IMR-90 (cell line): ENCODE results near the gene GRID2IP. TPM values are rescaled to one million over a fixed set of nuclear protein-coding genes. Genes with fewer than 3 reads are reported as not detected.

Experiments used
- ATAC-seq: fragments of 200-7000 bp; cut with Tn5 transposase; 2 replicates; pipeline ENCODE4 v1.9.1; 2020; ENCODE audit warnings: low read depth, mild to moderate bottlenecking, moderate library complexity
- BruUV-seq: library from RNA; stranded (reverse); fragments of 400-500 nt; replicated peaks from 2 replicates; lab custom pipeline; 2021; lab: Mats Ljungman, UMichigan
- CTCF ChIA-PET: fragments of 300-600 bp; formaldehyde crosslinking; extraction: SDS; loops from one replicate; lab custom pipeline; 2021; ENCODE audit warnings: antibody characterized with exemption; lab: Yijun Ruan, JAX
- POLR2A ChIA-PET: fragments of 300-600 bp; sonication (Branson Sonifier 250); formaldehyde crosslinking; loops from one replicate; lab custom pipeline; 2022; ENCODE audit warnings: antibody characterized with exemption; ENCODE audit not compliant: unreplicated experiment; lab: Charles Lee
- DNase-seq: peaks from one replicate; pipeline ENCODE4 v3.0.0; 2013
- H2AFZ ChIP-seq: replicated peaks from 2 replicates; pipeline ENCODE3; 2013; ENCODE audit warnings: low read length, mild to moderate bottlenecking; ENCODE audit not compliant: poor library complexity
- H2AK5ac ChIP-seq: 2 replicates; pipeline ENCODE4 v1.6.1; 2013; ENCODE audit warnings: low read depth, low read length, inconsistent platforms
- H2AK9ac ChIP-seq: replicated peaks from 2 replicates; pipeline ENCODE3; 2013; ENCODE audit warnings: mild to moderate bottlenecking, low read depth, low read length, moderate library complexity; ENCODE audit not compliant: poor library complexity
- H2BK120ac ChIP-seq: 2 replicates; pipeline ENCODE4 v1.6.1; 2013; ENCODE audit warnings: low read depth, low read length, inconsistent platforms
- H2BK15ac ChIP-seq: 3 replicates; pipeline ENCODE4 v1.6.1; 2013; ENCODE audit warnings: low read depth, low read length, inconsistent platforms
- H2BK20ac ChIP-seq: 2 replicates; pipeline ENCODE4 v1.6.1; 2013; ENCODE audit warnings: low read depth, mild to moderate bottlenecking, inconsistent platforms, low read length, moderate library complexity
- H2BK5ac ChIP-seq: 2 replicates; pipeline ENCODE4 v1.6.1; 2013; ENCODE audit warnings: mild to moderate bottlenecking, low read depth, low read length, inconsistent platforms; ENCODE audit not compliant: poor library complexity, severe bottlenecking
- H3K14ac ChIP-seq: replicated peaks from 2 replicates; pipeline ENCODE4 v1.6.1; 2013; ENCODE audit warnings: low read depth, low read length, inconsistent platforms
- H3K18ac ChIP-seq: 2 replicates; pipeline ENCODE4 v1.6.1; 2013; ENCODE audit warnings: low read depth, low read length, control low read depth
- H3K23ac ChIP-seq: 2 replicates; pipeline ENCODE4 v1.6.1; 2013; ENCODE audit warnings: low read depth, low read length, inconsistent platforms
- H3K27ac ChIP-seq: 2 replicates; pipeline ENCODE4 v1.5.1; 2013; ENCODE audit warnings: mild to moderate bottlenecking, control low read depth, low read length; ENCODE audit not compliant: insufficient read depth
- H3K27me3 ChIP-seq: 2 replicates; pipeline ENCODE4 v1.6.1; 2013; ENCODE audit warnings: low read length; ENCODE audit not compliant: control insufficient read depth, insufficient read depth
- H3K36me3 ChIP-seq: 2 replicates; pipeline ENCODE4 v1.6.1; 2013; ENCODE audit warnings: low read length, mixed read lengths; ENCODE audit not compliant: control insufficient read depth, insufficient read depth
- H3K4ac ChIP-seq: 2 replicates; pipeline ENCODE4 v1.6.1; 2013; ENCODE audit warnings: low read depth, low read length, inconsistent platforms
- H3K4me1 ChIP-seq: 2 replicates; pipeline ENCODE4 v1.6.1; 2013; ENCODE audit warnings: low read length, mixed read lengths; ENCODE audit not compliant: control insufficient read depth, insufficient read depth
- H3K4me2 ChIP-seq: 2 replicates; pipeline ENCODE4 v1.6.1; 2013; ENCODE audit warnings: low read depth, mild to moderate bottlenecking, control low read depth, low read length, moderate library complexity
- H3K4me3 ChIP-seq: 2 replicates; pipeline ENCODE4 v1.5.1; 2013; ENCODE audit warnings: low read depth, mild to moderate bottlenecking, control low read depth, low read length, moderate library complexity; ENCODE audit not compliant: insufficient read depth
- H3K56ac ChIP-seq: 2 replicates; pipeline ENCODE4 v1.6.1; 2013; ENCODE audit warnings: low read length, inconsistent platforms; ENCODE audit not compliant: insufficient read depth; ENCODE audit errors: extremely low read depth
- H3K79me1 ChIP-seq, 2 experiments: 2 replicates each; pipeline ENCODE4 v1.6.1; 2013; ENCODE audit warnings: low read length in 2 of 2, inconsistent platforms in 1 of 2, low read depth in 1 of 2
- H3K9ac ChIP-seq: 2 replicates; pipeline ENCODE4 v1.6.1; 2013; ENCODE audit warnings: low read depth, low read length, control low read depth
- H3K9me1 ChIP-seq: 2 replicates; pipeline ENCODE4 v1.6.1; 2013; ENCODE audit warnings: low read length, inconsistent platforms; ENCODE audit not compliant: insufficient read depth
- H3K9me3 ChIP-seq: 2 replicates; pipeline ENCODE4 v1.6.1; 2013; ENCODE audit warnings: low read length; ENCODE audit not compliant: control insufficient read depth, insufficient read depth
- H4K20me1 ChIP-seq: 2 replicates; pipeline ENCODE4 v1.6.1; 2013; ENCODE audit warnings: low read length, inconsistent platforms; ENCODE audit not compliant: insufficient read depth
- H4K5ac ChIP-seq: 2 replicates; pipeline ENCODE4 v1.6.1; 2013; ENCODE audit warnings: mild to moderate bottlenecking, low read depth, low read length, control low read depth
- H4K8ac ChIP-seq, 2 experiments: 2 replicates each; pipeline ENCODE4 v1.6.1; 2013; ENCODE audit warnings: low read depth in 2 of 2, low read length in 2 of 2, control low read depth in 1 of 2, inconsistent platforms in 1 of 2
- H4K91ac ChIP-seq: 2 replicates; pipeline ENCODE4 v1.6.1; 2013; ENCODE audit warnings: low read depth, low read length, inconsistent platforms; ENCODE audit not compliant: insufficient read depth
- BHLHE40 ChIP-seq: fragments of 150-350 bp; IDR thresholded peaks from 2 replicates; pipeline ENCODE4 v1.6.1; 2016; ENCODE audit warnings: mild to moderate bottlenecking, low read depth, low read length
- MAFK ChIP-seq: IDR thresholded peaks from 2 replicates; pipeline ENCODE4 v1.6.1; 2012; ENCODE audit warnings: low read depth, low read length, improper control_type of control experiment
- POLR2A ChIP-seq: IDR thresholded peaks from 2 replicates; pipeline ENCODE4 v1.6.1; 2012; ENCODE audit warnings: mild to moderate bottlenecking, low read depth, low read length
- USF2 ChIP-seq: fragments of 150-350 bp; IDR thresholded peaks from 2 replicates; pipeline ENCODE4 v1.6.1; 2017; ENCODE audit warnings: mild to moderate bottlenecking, antibody characterized with exemption, low read length, low read depth
- WGBS, 2 experiments: methylation state at CpG; one replicate each; pipeline versions ENCODE4 v1.1.5 to v1.1.7; 2013; ENCODE audit warnings: missing lambda C conversion rate in 2 of 2; ENCODE audit not compliant: insufficient read length in 1 of 2; ENCODE audit errors: extremely low coverage in 2 of 2; 5-methylcytosine and 5-hydroxymethylcytosine counted together
- dilution Hi-C: fragments of 300-500 bp; cut with HindIII; formaldehyde crosslinking; loops from one replicate; pipeline ENCODE4 v1.14.3; 2018; ENCODE audit warnings: low sequenced_read_pairs; ENCODE audit not compliant: unreplicated experiment
- in situ Hi-C: fragments of 300-500 bp; cut with MboI; formaldehyde crosslinking; loops from 3 replicates; pipeline ENCODE4 v1.14.3; 2019; ENCODE audit warnings: low sequenced_read_pairs, inconsistent platforms, mixed read lengths
- intact Hi-C: fragments of 100-400 bp; cut with micrococcal nuclease; formaldehyde crosslinking; loops from 2 replicates; pipeline ENCODE4 v1.10.0; 2022
- polyA plus RNA-seq, 3 experiments: library from polyadenylated mRNA; depleted of rRNA; stranded (reverse); fragments of >200 nt; gene quantifications; 2 replicates each; pipeline ENCODE4 v1.2.3, GENCODE V29; 2012; ENCODE audit warnings: low replicate concordance in 1 of 3
- total RNA-seq: library from RNA; depleted of rRNA; stranded (reverse); fragments of >200 nt; gene quantifications from 2 replicates; pipeline ENCODE4 v1.2.3, GENCODE V29; 2012

Gene GRID2IP
- total and polyA plus RNA-seq, 2 of the 4 experiments (the other 2 are of a cell fraction), result not detected

- intact Hi-C loops, result no loop called here
- no peak overlapping the region for H3K4me3 ChIP-seq
- no peak overlapping the region for H2AFZ ChIP-seq
- WGBS, 2 experiments, result 87% methylated on average over 3 of the region's 7 CpGs; no CpG with 5 or more reads in 1 of the 2 experiments
- H3K36me3 ChIP-seq, result peaks cover 39% of the 10 kb centered on the region
- peaks cover 2 to 47% of the 10 kb centered on the region in 2 experiments for H3K79me1 ChIP-seq
- no peak overlapping the region for H3K14ac ChIP-seq
- CTCF ChIA-PET, result no interaction called here
- H3K9ac ChIP-seq, result no peak overlapping the region
- H3K56ac ChIP-seq, result no peak overlapping the region
- peaks cover 100% of the 10 kb centered on the region for H4K20me1 ChIP-seq
- DNase-seq, result no peak
- H3K27ac ChIP-seq, result no peak overlapping the region
- no peak overlapping the region for H3K23ac ChIP-seq
- no peak overlapping the region for H2AK5ac ChIP-seq
- H4K8ac ChIP-seq, result no peak overlapping the region
- no peak overlapping the region for H4K5ac ChIP-seq
- H3K4ac ChIP-seq, result no peak overlapping the region
- no peak overlapping the region for H2BK120ac ChIP-seq
- H4K91ac ChIP-seq, result no peak overlapping the region
- H2BK20ac ChIP-seq, result no peak overlapping the region
- H3K9me1 ChIP-seq, result peaks cover 16% of the 10 kb centered on the region; the same call in 1 of the 2 replicates
- no TSS peak for BruUV-seq
- H2BK5ac ChIP-seq, result no peak overlapping the region
- no peak overlapping the region for H2BK15ac ChIP-seq
- H3K4me1 ChIP-seq, result peaks cover 19% of the 10 kb centered on the region
- no peak overlapping the region for H3K4me2 ChIP-seq
- in situ Hi-C loops, result no loop called here
- no peak for ATAC-seq
- H3K27me3 ChIP-seq, result no peaks in the 10 kb centered on the region
- no peak overlapping the region for H2AK9ac ChIP-seq
- TF ChIP-seq USF2, result no peak
- TF ChIP-seq MAFK, result no peak
- TF ChIP-seq BHLHE40, result no peak
- peak; percentile 49 for TF ChIP-seq POLR2A
- dilution Hi-C loops, result no loop called here
- H3K9me3 ChIP-seq, result no peaks in the 10 kb centered on the region
- no peak overlapping the region for H3K18ac ChIP-seq
- POLR2A ChIA-PET, result no interaction called here
These were observed 73.1 kb downstream of the GRID2IP start for GRCh38 chr7:6478186-6478585.
